GM23338 (cell line): ENCODE data around the gene COL9A2. TPM values are rescaled to one million over a fixed set of nuclear protein-coding genes. Genes with fewer than 3 reads are reported as not detected.

Source experiments
- ATAC-seq: fragments of 200-7000 bp; cut with Tn5 transposase; 3 replicates; pipeline ENCODE4 v1.9.1; 2020
- DNase-seq: peaks from one replicate; pipeline ENCODE4 v3.0.0-alpha.2; 2015; ENCODE audit warnings: low spot score
- H2AFZ ChIP-seq: fragments of 200-600 bp; sonication (generic); 2 replicates; pipeline ENCODE4 v1.8.0; 2016; ENCODE audit warnings: antibody characterized with exemption, mild to moderate bottlenecking, moderate library complexity
- H3F3A ChIP-seq: fragments of 200-600 bp; sonication (generic); replicated peaks from 2 replicates; pipeline ENCODE4 v1.8.0; 2017; ENCODE audit warnings: antibody characterized with exemption, mixed run types, low read depth
- H3K27ac ChIP-seq: fragments of 200-600 bp; sonication (generic); 2 replicates; pipeline ENCODE4 v1.6.1; 2016; ENCODE audit warnings: low read depth
- H3K27me3 ChIP-seq: fragments of 200-600 bp; sonication (generic); 2 replicates; pipeline ENCODE4 v1.8.0; 2016; ENCODE audit warnings: mild to moderate bottlenecking, mixed run types, moderate library complexity; ENCODE audit not compliant: insufficient read depth
- H3K36me3 ChIP-seq: fragments of 200-600 bp; sonication (generic); 2 replicates; pipeline ENCODE4 v1.8.0; 2016; ENCODE audit warnings: mild to moderate bottlenecking; ENCODE audit not compliant: insufficient read depth
- H3K4me1 ChIP-seq: fragments of 200-600 bp; sonication (generic); 2 replicates; pipeline ENCODE4 v1.8.0; 2016; ENCODE audit warnings: mild to moderate bottlenecking, moderate library complexity; ENCODE audit not compliant: insufficient read depth
- H3K4me2 ChIP-seq: fragments of 200-600 bp; sonication (generic); 2 replicates; pipeline ENCODE4 v1.7.1; 2017; ENCODE audit warnings: mixed run types
- H3K4me3 ChIP-seq: fragments of 200-600 bp; sonication (generic); 2 replicates; pipeline ENCODE4 v1.6.1; 2016; ENCODE audit warnings: mixed run types
- H3K79me2 ChIP-seq: fragments of 200-600 bp; sonication (generic); replicated peaks from 2 replicates; pipeline ENCODE4 v1.8.0; 2017; ENCODE audit warnings: mild to moderate bottlenecking; ENCODE audit not compliant: insufficient read depth
- H3K9me2 ChIP-seq: fragments of 200-600 bp; sonication (generic); 2 replicates; pipeline ENCODE4 v1.8.0; 2017; ENCODE audit not compliant: insufficient read depth
- H4K20me1 ChIP-seq: fragments of 200-600 bp; sonication (generic); replicated peaks from 2 replicates; pipeline ENCODE4 v1.8.0; 2017; ENCODE audit warnings: mild to moderate bottlenecking; ENCODE audit not compliant: insufficient read depth
- H3K27ac Mint-ChIP-seq: 2 replicates; pipeline ENCODE4 v1.8.0; 2020; ENCODE audit warnings: inconsistent platforms, mild to moderate bottlenecking, moderate library complexity, mixed read lengths
- H3K27me3 Mint-ChIP-seq: 3 replicates; pipeline ENCODE4 v1.8.0; 2022; ENCODE audit warnings: low read depth, mild to moderate bottlenecking, moderate library complexity, mixed read lengths, inconsistent platforms; ENCODE audit not compliant: insufficient read depth, poor library complexity
- H3K36me3 Mint-ChIP-seq: 3 replicates; pipeline ENCODE4 v1.8.0; 2021; ENCODE audit warnings: low read depth, mild to moderate bottlenecking, inconsistent platforms, moderate library complexity, mixed read lengths
- H3K4me1 Mint-ChIP-seq: 3 replicates; pipeline ENCODE4 v1.8.0; 2020; ENCODE audit warnings: mild to moderate bottlenecking, inconsistent platforms, mixed read lengths
- H3K4me3 Mint-ChIP-seq: 3 replicates; pipeline ENCODE4 v1.8.0; 2021; ENCODE audit warnings: moderate library complexity, mild to moderate bottlenecking, inconsistent platforms, mixed read lengths
- H3K9me3 Mint-ChIP-seq: 3 replicates; pipeline ENCODE4 v1.8.0; 2020; ENCODE audit warnings: moderate library complexity, mild to moderate bottlenecking, inconsistent platforms, mixed read lengths
- CREB1 ChIP-seq: fragments of 250-450 bp; sonication (Bioruptor Pico); IDR thresholded peaks from 2 replicates; pipeline ENCODE4 v1.5.0; 2020; ENCODE audit warnings: low read depth, mild to moderate bottlenecking, moderate library complexity
- EZH2 ChIP-seq: fragments of 200-600 bp; sonication (generic); IDR thresholded peaks from one replicate; pipeline ENCODE4 v1.8.0; 2017; ENCODE audit warnings: antibody characterized with exemption, mild to moderate bottlenecking, low read depth; ENCODE audit not compliant: unreplicated experiment
- EZH2phosphoT487 ChIP-seq: fragments of 200-600 bp; sonication (generic); IDR thresholded peaks from one replicate; pipeline ENCODE4 v1.8.1; 2018; ENCODE audit warnings: antibody characterized with exemption; ENCODE audit not compliant: unreplicated experiment
- NANOG ChIP-seq: IDR thresholded peaks from 2 replicates; pipeline ENCODE4 v1.6.1; 2016; ENCODE audit warnings: antibody characterized with exemption, borderline replicate concordance
- POLR2AphosphoS5 ChIP-seq: IDR thresholded peaks from 2 replicates; pipeline ENCODE4 v1.6.1; 2016; ENCODE audit warnings: antibody characterized with exemption, low read depth
- REST ChIP-seq: IDR thresholded peaks from one replicate; pipeline ENCODE4 v1.6.1; 2018; ENCODE audit warnings: antibody characterized with exemption; ENCODE audit not compliant: unreplicated experiment
- ZNF331 ChIP-seq: fragments of 250-450 bp; sonication (Bioruptor Pico); IDR thresholded peaks from 2 replicates; pipeline ENCODE4 v1.5.0; 2020; ENCODE audit warnings: low read depth, mild to moderate bottlenecking, moderate library complexity
- polyA plus RNA-seq: library from polyadenylated mRNA; unstranded; fragments of >200 nt; fragmentation: Nextera tagmentation; extraction: Ambion mirVana; gene quantifications from 2 replicates; pipeline ENCODE4 v1.2.1, GENCODE V29; 2016
- total RNA-seq: library from RNA; depleted of rRNA; stranded (reverse); fragments of >200 nt; shearing (Covaris generic); gene quantifications from 2 replicates; pipeline ENCODE4 v1.2.3, GENCODE V29; 2014
- TF ChIP-seq, protein P1 (sequence below), 2 experiments: fragments of 200-600 bp in 1 of 2; sonication (generic) in 1 of 2; conservative IDR thresholded peaks; 2 replicates each; pipeline versions ENCODE4 v1.5.1 to v1.6.1; 2016 to 2017; ENCODE audit warnings: antibody characterized with exemption in 2 of 2, low read depth in 2 of 2, mild to moderate bottlenecking in 2 of 2, moderate library complexity in 1 of 2

The COL9A2 gene
- total and polyA plus RNA-seq, 2 experiments from 2014 or later = 2.6 to 2.8 TPM

DNA sequence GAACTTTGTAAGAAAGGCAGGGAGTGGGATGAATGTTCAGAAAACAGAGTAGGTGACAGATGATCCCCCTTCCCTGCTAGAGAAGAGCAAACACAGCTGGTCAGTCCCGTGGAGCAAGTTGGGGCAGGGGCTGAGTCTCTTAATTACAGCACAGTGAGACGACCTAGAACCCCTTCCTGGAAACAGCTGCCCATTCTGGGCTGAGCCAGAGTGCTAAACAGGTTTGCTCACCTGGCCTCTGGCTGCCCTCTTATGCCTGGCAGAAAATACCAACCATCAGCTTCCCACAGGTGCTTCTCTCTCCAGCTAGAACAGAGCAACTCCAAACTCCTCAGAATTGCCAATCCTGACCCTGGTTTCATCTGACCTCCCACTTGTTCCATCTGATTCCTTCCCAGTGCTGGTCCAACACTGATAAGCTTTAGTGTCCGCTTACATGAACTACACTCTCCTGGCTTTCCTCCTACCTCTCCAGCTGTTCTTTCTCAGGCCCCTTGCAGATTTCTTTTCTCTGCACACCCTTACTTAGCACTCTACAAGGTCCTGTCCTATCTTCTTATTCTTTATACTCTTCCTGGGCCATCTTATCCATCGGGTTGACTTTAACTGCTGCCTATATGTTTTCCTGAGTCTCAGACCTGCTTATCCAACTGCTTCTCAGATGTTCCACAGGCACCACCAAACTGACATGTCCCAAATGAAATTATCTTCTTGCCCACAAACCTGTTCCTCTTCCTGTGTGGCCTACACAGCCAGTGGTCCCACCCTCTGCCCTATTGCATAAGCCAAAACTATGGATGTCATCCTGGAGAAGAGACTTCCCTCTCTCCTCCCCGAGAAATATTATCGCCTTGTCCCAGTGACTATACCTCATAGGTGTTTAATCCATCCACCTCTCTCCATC, 22.6 kb upstream of the COL9A2 start:
- no peak overlapping the region for H3K4me3 Mint-ChIP-seq
- no peak for DNase-seq
- H3K4me1 Mint-ChIP-seq = 0 out of 3 replicates have a peak, but pooled peaks cover 2% of the 10 kb centered on the region
- H3K9me3 Mint-ChIP-seq = no peaks in the 10 kb centered on the region
- no peaks in the 10 kb centered on the region for H3K36me3 ChIP-seq
- no peak for ATAC-seq
- no peaks in the 10 kb centered on the region for H3K79me2 ChIP-seq
- no peaks in the 10 kb centered on the region for H3K27me3 ChIP-seq
- no peak overlapping the region for H3K4me3 ChIP-seq
- H2AFZ ChIP-seq = no peak overlapping the region
- H3K36me3 Mint-ChIP-seq = no peaks in the 10 kb centered on the region
- no peaks in the 10 kb centered on the region for H3F3A ChIP-seq
- H3K4me1 ChIP-seq = no peaks in the 10 kb centered on the region
- TF ChIP-seq ZNF331 (CRISPR knock-in tag) (no peak), EZH2phosphoT487 (no peak), REST (no peak), NANOG (no peak), EZH2 (no peak), CREB1 (CRISPR knock-in tag) (no peak), POLR2AphosphoS5 (no peak)
- no peak overlapping the region for H3K27ac Mint-ChIP-seq
- H4K20me1 ChIP-seq = no peaks in the 10 kb centered on the region
- peaks cover 4% of the 10 kb centered on the region for H3K27me3 Mint-ChIP-seq
- H3K4me2 ChIP-seq = no peak overlapping the region
- H3K9me2 ChIP-seq = no peaks in the 10 kb centered on the region
- no peak overlapping the region for H3K27ac ChIP-seq

DNA sequence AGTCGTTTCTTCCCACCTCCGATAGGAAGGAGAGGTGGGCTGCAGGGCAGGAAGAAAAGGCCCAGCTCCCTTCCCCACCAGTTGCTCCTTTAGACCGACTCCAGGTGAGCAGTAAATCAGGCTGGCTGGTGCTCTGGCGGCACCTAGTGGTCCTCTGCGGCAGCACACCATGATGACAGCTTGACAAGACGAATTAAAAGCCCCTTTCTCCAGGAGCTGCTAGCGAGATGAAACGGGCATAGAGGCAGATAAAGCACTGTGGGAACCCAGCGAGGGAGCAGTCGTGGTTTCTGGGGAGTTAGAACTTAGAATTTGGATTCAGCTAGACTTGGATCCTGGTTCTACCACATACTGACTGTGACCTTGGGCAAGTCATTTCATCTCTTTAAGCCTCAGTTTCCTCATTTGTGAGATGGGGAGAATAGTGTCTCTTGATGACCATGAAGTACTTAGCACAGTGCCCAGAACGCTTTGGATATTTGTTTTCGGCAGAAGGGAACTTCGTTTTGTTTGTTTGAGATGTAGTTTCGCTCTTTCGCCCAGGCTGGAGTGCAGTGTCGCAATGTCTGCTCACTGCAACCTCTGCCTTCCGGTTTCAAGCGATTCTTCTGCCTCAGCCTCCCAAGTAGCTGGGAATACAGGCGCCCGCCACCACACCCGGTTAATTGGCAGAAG, 21.8 kb upstream of the COL9A2 start:
- Histone ChIP-seq H3K79me2 (no peaks in the 10 kb centered on the region), H3K4me1 (no peaks in the 10 kb centered on the region), H3K36me3 (no peaks in the 10 kb centered on the region), H3K4me2 (no peak overlapping the region), H3K27me3 (no peaks in the 10 kb centered on the region), H3K27ac (no peak overlapping the region), H4K20me1 (no peaks in the 10 kb centered on the region), H3F3A (no peaks in the 10 kb centered on the region), H2AFZ (peak overlapping the region; percentile 99), H3K9me2 (no peaks in the 10 kb centered on the region), H3K4me3 (no peak overlapping the region)
- Mint-ChIP-seq H3K27ac (no peak overlapping the region), H3K4me1 (0 out of 3 replicates have a peak, but pooled peaks cover 2% of the 10 kb centered on the region), H3K9me3 (no peaks in the 10 kb centered on the region), H3K36me3 (no peaks in the 10 kb centered on the region), H3K4me3 (no peak overlapping the region), H3K27me3 (peaks cover 4% of the 10 kb centered on the region)
- DNase-seq (peak; percentile 91), ATAC-seq (peak; percentile 98)
- TF ChIP-seq, protein P1, sequence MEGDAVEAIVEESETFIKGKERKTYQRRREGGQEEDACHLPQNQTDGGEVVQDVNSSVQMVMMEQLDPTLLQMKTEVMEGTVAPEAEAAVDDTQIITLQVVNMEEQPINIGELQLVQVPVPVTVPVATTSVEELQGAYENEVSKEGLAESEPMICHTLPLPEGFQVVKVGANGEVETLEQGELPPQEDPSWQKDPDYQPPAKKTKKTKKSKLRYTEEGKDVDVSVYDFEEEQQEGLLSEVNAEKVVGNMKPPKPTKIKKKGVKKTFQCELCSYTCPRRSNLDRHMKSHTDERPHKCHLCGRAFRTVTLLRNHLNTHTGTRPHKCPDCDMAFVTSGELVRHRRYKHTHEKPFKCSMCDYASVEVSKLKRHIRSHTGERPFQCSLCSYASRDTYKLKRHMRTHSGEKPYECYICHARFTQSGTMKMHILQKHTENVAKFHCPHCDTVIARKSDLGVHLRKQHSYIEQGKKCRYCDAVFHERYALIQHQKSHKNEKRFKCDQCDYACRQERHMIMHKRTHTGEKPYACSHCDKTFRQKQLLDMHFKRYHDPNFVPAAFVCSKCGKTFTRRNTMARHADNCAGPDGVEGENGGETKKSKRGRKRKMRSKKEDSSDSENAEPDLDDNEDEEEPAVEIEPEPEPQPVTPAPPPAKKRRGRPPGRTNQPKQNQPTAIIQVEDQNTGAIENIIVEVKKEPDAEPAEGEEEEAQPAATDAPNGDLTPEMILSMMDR (conservative IDR thresholded peaks at IDR 0.05; ENCODE audit: low read depth in 2 of 2) = peak; percentile 99 to 100
- TF ChIP-seq REST = no peak
